Trophoblast cell (in vitro differentiated cells and primary cell): ENCODE results near the gene COL11A2.

Source experiments
- DNase-seq, 2 donors: peaks; one replicate each; pipeline ENCODE4 v3.0.0-alpha.2; 2016
- H2AFZ ChIP-seq: 2 replicates; pipeline ENCODE4 v1.6.1; 2013; ENCODE audit warnings: low read length, moderate library complexity, mild to moderate bottlenecking; ENCODE audit not compliant: insufficient read depth, poor library complexity
- H2AK5ac ChIP-seq: 2 replicates; pipeline ENCODE4 v1.6.1; 2013; ENCODE audit warnings: mild to moderate bottlenecking, low read length
- H2BK120ac ChIP-seq: 2 replicates; pipeline ENCODE4 v1.6.1; 2013; ENCODE audit warnings: low read length, mild to moderate bottlenecking, moderate library complexity; ENCODE audit not compliant: insufficient read depth, poor library complexity
- H2BK12ac ChIP-seq: 2 replicates; pipeline ENCODE4 v1.6.1; 2013; ENCODE audit warnings: mild to moderate bottlenecking, low read length, moderate library complexity
- H2BK5ac ChIP-seq: 2 replicates; pipeline ENCODE4 v1.6.1; 2013; ENCODE audit warnings: low read length, low read depth, moderate library complexity, mild to moderate bottlenecking; ENCODE audit not compliant: poor library complexity
- H3K14ac ChIP-seq: 2 replicates; pipeline ENCODE4 v1.6.1; 2013; ENCODE audit warnings: mild to moderate bottlenecking, low read length
- H3K18ac ChIP-seq: 2 replicates; pipeline ENCODE4 v1.6.1; 2013; ENCODE audit warnings: mild to moderate bottlenecking, low read length
- H3K23ac ChIP-seq: 2 replicates; pipeline ENCODE4 v1.6.1; 2013; ENCODE audit warnings: low read length
- H3K27ac ChIP-seq: 2 replicates; pipeline ENCODE4 v1.5.1; 2013; ENCODE audit warnings: low read depth, mild to moderate bottlenecking, inconsistent platforms, low read length, moderate library complexity
- H3K27me3 ChIP-seq: 2 replicates; pipeline ENCODE4 v1.6.1; 2013; ENCODE audit warnings: inconsistent platforms, mild to moderate bottlenecking, low read length, moderate library complexity; ENCODE audit not compliant: insufficient read depth
- H3K36me3 ChIP-seq, 2 experiments: 1 replicate in 1 of 2; 2 replicates in 1 of 2; pipeline ENCODE4 v1.6.1; 2013; ENCODE audit warnings: low read length in 2 of 2, mild to moderate bottlenecking in 2 of 2, moderate library complexity in 1 of 2; ENCODE audit not compliant: insufficient read depth in 2 of 2, control insufficient read depth in 1 of 2
- H3K4ac ChIP-seq: 2 replicates; pipeline ENCODE4 v1.6.1; 2013; ENCODE audit warnings: low read depth, mild to moderate bottlenecking, low read length, moderate library complexity
- H3K4me1 ChIP-seq, 2 experiments: 1 replicate in 1 of 2; 2 replicates in 1 of 2; pipeline ENCODE4 v1.6.1; 2013; ENCODE audit warnings: low read length in 2 of 2, mild to moderate bottlenecking in 2 of 2, moderate library complexity in 1 of 2; ENCODE audit not compliant: insufficient read depth in 2 of 2, control insufficient read depth in 1 of 2
- H3K4me2 ChIP-seq: 2 replicates; pipeline ENCODE4 v1.6.1; 2013; ENCODE audit warnings: inconsistent platforms, mild to moderate bottlenecking, low read length, moderate library complexity
- H3K4me3 ChIP-seq: 2 replicates; pipeline ENCODE4 v1.5.1; 2013; ENCODE audit warnings: mild to moderate bottlenecking, low read depth, low read length, inconsistent platforms
- H3K79me1 ChIP-seq: one replicate; pipeline ENCODE4 v1.6.1; 2013; ENCODE audit warnings: low read length
- H3K79me2 ChIP-seq: 2 replicates; pipeline ENCODE4 v1.6.1; 2013; ENCODE audit warnings: low read length, mild to moderate bottlenecking; ENCODE audit not compliant: control insufficient read depth, insufficient read depth, poor library complexity
- H3K9ac ChIP-seq: 2 replicates; pipeline ENCODE4 v1.6.1; 2013; ENCODE audit warnings: mild to moderate bottlenecking, low read length
- H3K9me3 ChIP-seq: 2 replicates; pipeline ENCODE4 v1.6.1; 2013; ENCODE audit warnings: low read depth, mild to moderate bottlenecking, control low read depth, inconsistent platforms, low read length; ENCODE audit not compliant: insufficient read depth
- H4K12ac ChIP-seq: 2 replicates; pipeline ENCODE4 v1.6.1; 2013; ENCODE audit warnings: low read depth, mild to moderate bottlenecking, low read length, moderate library complexity
- H4K8ac ChIP-seq: 2 replicates; pipeline ENCODE4 v1.6.1; 2013; ENCODE audit warnings: low read depth, mild to moderate bottlenecking, low read length, moderate library complexity
- H4K91ac ChIP-seq: one replicate; pipeline ENCODE4 v1.6.1; 2013; ENCODE audit warnings: low read depth, mild to moderate bottlenecking, low read length, moderate library complexity
- WGBS: extraction: QIAGEN DNeasy Blood & Tissue Kit; methylation state at CpG from one replicate; pipeline ENCODE4 v1.1.7; 2013; ENCODE audit warnings: missing lambda C conversion rate; ENCODE audit not compliant: insufficient read length, insufficient coverage; ENCODE audit errors: extremely low coverage; 5-methylcytosine and 5-hydroxymethylcytosine counted together

COL11A2 gene

DNA sequence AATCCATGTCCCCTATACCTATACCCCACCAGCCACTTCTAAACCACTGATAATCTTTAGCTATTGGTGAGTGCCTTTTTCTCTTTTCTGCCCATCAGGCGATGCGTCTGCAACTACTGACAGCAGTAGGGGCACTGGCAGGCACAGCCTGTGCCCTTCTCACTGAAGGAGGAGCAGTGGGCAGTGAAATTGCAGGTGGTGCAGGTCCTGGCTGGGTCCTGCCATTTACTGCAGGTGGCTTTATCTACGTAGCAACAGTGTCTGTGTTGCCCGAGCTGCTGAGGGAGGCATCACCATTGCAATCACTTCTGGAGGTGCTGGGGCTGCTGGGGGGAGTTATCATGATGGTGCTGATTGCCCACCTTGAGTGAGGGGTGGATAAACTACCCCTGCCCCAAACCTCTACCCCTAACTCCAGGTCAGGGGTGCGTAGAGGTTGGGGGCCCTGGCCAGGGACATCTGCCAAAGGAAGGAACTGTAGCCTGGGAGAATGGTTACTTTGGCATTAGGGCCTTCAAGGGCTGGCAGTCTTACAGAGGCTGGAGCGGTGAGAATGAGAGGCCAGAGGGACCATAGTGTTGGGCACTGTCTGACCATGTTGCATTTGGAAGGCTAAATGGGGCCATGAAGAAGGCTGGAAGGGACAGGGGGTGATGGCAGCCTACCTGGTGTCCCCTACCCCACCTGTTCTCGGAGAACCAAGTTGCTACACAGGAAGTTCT lies 11.3 kb upstream of the COL11A2 start:
- no peak overlapping the region for H2BK12ac ChIP-seq
- no peak overlapping the region for H3K9ac ChIP-seq
- no peak for DNase-seq
- WGBS = no CpG with 5 or more reads among the region's 7 CpGs
- no peak overlapping the region for H3K27ac ChIP-seq
- peaks cover 27% of the 10 kb centered on the region for H3K79me2 ChIP-seq
- H3K36me3 ChIP-seq = peaks cover 24 to 28% of the 10 kb centered on the region in 2 experiments
- no peak overlapping the region for H2BK5ac ChIP-seq
- H4K12ac ChIP-seq = no peak overlapping the region
- no peak overlapping the region for H3K14ac ChIP-seq
- no peaks in the 10 kb centered on the region for H3K27me3 ChIP-seq
- peaks cover 26% of the 10 kb centered on the region for H3K79me1 ChIP-seq
- H3K4ac ChIP-seq = no peak overlapping the region
- no peak overlapping the region for H3K18ac ChIP-seq
- peak overlapping the region; percentile 24 for H3K4me2 ChIP-seq
- no peak overlapping the region for H2BK120ac ChIP-seq
- no peak overlapping the region for H4K91ac ChIP-seq
- H2AFZ ChIP-seq = no peak overlapping the region
- H3K4me1 ChIP-seq = peaks cover 24 to 39% of the 10 kb centered on the region in 2 experiments
- H3K9me3 ChIP-seq = peaks cover 3% of the 10 kb centered on the region
- no peak overlapping the region for H4K8ac ChIP-seq
- H2AK5ac ChIP-seq = no peak overlapping the region
- no peak overlapping the region for H3K4me3 ChIP-seq
- H3K23ac ChIP-seq = no peak overlapping the region

DNA sequence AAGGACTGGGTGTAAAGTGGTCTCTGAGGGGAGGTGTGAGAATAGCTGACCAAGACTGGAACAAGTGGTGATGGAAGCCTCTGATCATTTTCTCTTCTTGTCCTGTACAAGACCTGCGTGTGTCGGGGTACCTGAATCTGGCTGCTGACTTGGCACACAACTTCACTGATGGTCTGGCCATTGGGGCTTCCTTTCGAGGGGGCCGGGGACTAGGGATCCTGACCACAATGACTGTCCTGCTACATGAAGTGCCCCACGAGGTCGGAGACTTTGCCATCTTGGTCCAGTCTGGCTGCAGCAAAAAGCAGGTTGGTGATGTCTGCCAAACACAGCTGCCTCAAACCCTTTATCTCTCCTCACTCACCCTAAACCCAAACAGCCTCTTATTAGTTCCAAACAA lies 10.5 kb upstream of the COL11A2 start:
- Histone ChIP-seq H3K14ac (no peak overlapping the region), H2BK5ac (no peak overlapping the region), H3K4me3 (no peak overlapping the region), H4K8ac (no peak overlapping the region), H2AFZ (no peak overlapping the region), H3K36me3 (peaks cover 24 to 28% of the 10 kb centered on the region in 2 experiments), H3K9me3 (peaks cover 3% of the 10 kb centered on the region), H3K27me3 (no peaks in the 10 kb centered on the region), H3K27ac (no peak overlapping the region), H3K4me1 (peaks cover 24 to 39% of the 10 kb centered on the region in 2 experiments), H2BK12ac (no peak overlapping the region), H3K4me2 (no peak overlapping the region), H3K79me2 (peaks cover 20% of the 10 kb centered on the region), H2BK120ac (no peak overlapping the region), H2AK5ac (no peak overlapping the region), H4K12ac (no peak overlapping the region), H3K18ac (no peak overlapping the region), H3K23ac (no peak overlapping the region), H3K79me1 (peaks cover 19% of the 10 kb centered on the region), H3K4ac (peak overlapping the region; percentile 15), H4K91ac (no peak overlapping the region), H3K9ac (no peak overlapping the region)
- DNase-seq = no peak
- WGBS = no CpG with 5 or more reads among the region's 6 CpGs

- Histone ChIP-seq H3K9ac (no peak overlapping the region), H4K91ac (no peak overlapping the region), H2AFZ (peak overlapping the region; percentile 42), H4K8ac (no peak overlapping the region), H3K18ac (no peak overlapping the region), H3K79me2 (peaks cover 20% of the 10 kb centered on the region), H2BK12ac (no peak overlapping the region), H3K23ac (no peak overlapping the region), H3K79me1 (peaks cover 14% of the 10 kb centered on the region), H2BK5ac (no peak overlapping the region), H3K4me2 (peak overlapping the region; percentile 91), H3K27me3 (no peaks in the 10 kb centered on the region), H3K4ac (peak overlapping the region; percentile 97), H3K9me3 (peaks cover 3% of the 10 kb centered on the region), H2BK120ac (no peak overlapping the region), H3K4me1 (peaks cover 20 to 35% of the 10 kb centered on the region in 2 experiments), H4K12ac (peak overlapping the region; percentile 50), H3K36me3 (peaks cover 24 to 28% of the 10 kb centered on the region in 2 experiments), H3K14ac (no peak overlapping the region), H3K4me3 (no peak overlapping the region), H3K27ac (no peak overlapping the region), H2AK5ac (no peak overlapping the region)
- WGBS = no CpG with 5 or more reads among the region's 6 CpGs
- DNase-seq = no peak
Measured at GRCh38 chr6:33201935-33202334, 9.7 kb upstream of the COL11A2 start.

DNA sequence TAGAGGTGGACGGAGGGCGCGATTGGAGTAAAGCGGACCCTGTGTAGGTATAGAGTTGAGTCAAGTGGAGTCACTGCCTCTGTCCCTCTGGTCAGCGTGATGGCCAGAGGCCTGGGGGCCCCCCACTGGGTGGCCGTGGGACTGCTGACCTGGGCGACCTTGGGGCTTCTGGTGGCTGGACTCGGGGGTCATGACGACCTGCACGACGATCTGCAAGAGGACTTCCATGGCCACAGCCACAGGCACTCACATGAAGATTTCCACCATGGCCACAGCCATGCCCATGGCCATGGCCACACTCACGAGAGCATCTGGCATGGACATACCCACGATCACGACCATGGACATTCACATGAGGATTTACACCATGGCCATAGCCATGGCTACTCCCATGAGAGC lies 8.9 kb upstream of the COL11A2 start:
- peak overlapping the region; percentile 94 for H3K9ac ChIP-seq
- peak overlapping the region; percentile 97 for H3K4ac ChIP-seq
- peak overlapping the region; percentile 82 for H3K4me3 ChIP-seq
- H3K23ac ChIP-seq = no peak overlapping the region
- peak overlapping the region; percentile 55 for H4K12ac ChIP-seq
- DNase-seq = no peak
- peak overlapping the region; percentile 91 for H3K4me2 ChIP-seq
- whole genome bisulfite sequencing = no CpG with 5 or more reads among the region's 14 CpGs
- H3K27me3 ChIP-seq = no peaks in the 10 kb centered on the region
- H3K14ac ChIP-seq = peak overlapping the region; percentile 55
- H2BK5ac ChIP-seq = peak overlapping the region; percentile 50
- peaks cover 20% of the 10 kb centered on the region for H3K79me2 ChIP-seq
- peak overlapping the region; percentile 80 for H4K8ac ChIP-seq
- H3K4me1 ChIP-seq = peaks cover 20 to 35% of the 10 kb centered on the region in 2 experiments
- H2AFZ ChIP-seq = peak overlapping the region; percentile 42
- H3K9me3 ChIP-seq = peaks cover 3% of the 10 kb centered on the region
- H3K36me3 ChIP-seq = peaks cover 28 to 29% of the 10 kb centered on the region in 2 experiments
- peaks cover 14% of the 10 kb centered on the region for H3K79me1 ChIP-seq
- peak overlapping the region; percentile 40 for H3K18ac ChIP-seq
- peak overlapping the region; percentile 65 for H2AK5ac ChIP-seq
- peak overlapping the region; percentile 60 for H2BK120ac ChIP-seq
- peak overlapping the region; percentile 44 for H2BK12ac ChIP-seq
- peak overlapping the region; percentile 69 for H3K27ac ChIP-seq
- peak overlapping the region; percentile 91 for H4K91ac ChIP-seq
